ENCODE data around the gene PIK3C2G. TPM values are rescaled to one million over a fixed set of nuclear protein-coding genes. Genes with fewer than 3 reads are reported as not detected.

Gene PIK3C2G
- total and polyA plus RNA-seq, 4 donors, result 0.11 to 4.8 (median 0.74) TPM; not detected in 1

DNA sequence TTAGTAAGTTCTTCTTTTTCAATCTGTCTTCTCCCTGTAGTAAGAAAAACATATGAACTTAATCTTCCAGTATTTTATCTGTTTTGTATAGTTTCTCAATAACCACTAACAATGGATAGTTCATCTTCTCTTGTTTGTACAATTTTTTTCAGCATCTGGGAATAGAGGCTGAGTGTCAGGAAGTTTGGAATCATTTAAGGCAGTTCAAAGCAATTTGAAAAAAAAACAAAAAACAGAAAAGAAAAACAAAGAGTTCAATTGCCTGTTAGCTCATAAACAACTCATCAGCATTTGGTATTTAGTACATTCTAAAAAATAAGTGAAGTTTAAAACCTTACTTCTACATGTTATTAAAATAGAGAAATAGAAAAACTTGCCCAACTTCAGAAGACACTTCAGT, 359.7 kb downstream of the PIK3C2G start:
- no peaks in the 10 kb centered on the region for H3K9me3 ChIP-seq (ENCODE audit: control insufficient read depth in 4 of 4, insufficient read depth in 3 of 4, low read length in 3 of 4)
- H3K27ac ChIP-seq (ENCODE audit: low read depth in 1 of 2, low read length in 1 of 2), result no peak overlapping the region
- no peaks in the 10 kb centered on the region for H3K36me3 ChIP-seq (ENCODE audit: control insufficient read depth in 4 of 4, insufficient read depth in 4 of 4, low read length in 4 of 4)
- DNase-seq (peak in 2 of 3 donors; percentile 53 to 58), ATAC-seq (ENCODE audit: insufficient read depth, low FRiP score) (no peak)
- TF ChIP-seq, protein P1, sequence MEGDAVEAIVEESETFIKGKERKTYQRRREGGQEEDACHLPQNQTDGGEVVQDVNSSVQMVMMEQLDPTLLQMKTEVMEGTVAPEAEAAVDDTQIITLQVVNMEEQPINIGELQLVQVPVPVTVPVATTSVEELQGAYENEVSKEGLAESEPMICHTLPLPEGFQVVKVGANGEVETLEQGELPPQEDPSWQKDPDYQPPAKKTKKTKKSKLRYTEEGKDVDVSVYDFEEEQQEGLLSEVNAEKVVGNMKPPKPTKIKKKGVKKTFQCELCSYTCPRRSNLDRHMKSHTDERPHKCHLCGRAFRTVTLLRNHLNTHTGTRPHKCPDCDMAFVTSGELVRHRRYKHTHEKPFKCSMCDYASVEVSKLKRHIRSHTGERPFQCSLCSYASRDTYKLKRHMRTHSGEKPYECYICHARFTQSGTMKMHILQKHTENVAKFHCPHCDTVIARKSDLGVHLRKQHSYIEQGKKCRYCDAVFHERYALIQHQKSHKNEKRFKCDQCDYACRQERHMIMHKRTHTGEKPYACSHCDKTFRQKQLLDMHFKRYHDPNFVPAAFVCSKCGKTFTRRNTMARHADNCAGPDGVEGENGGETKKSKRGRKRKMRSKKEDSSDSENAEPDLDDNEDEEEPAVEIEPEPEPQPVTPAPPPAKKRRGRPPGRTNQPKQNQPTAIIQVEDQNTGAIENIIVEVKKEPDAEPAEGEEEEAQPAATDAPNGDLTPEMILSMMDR (IDR thresholded peaks at IDR 0.05; ENCODE audit: control extremely low read depth, extremely low read depth), result no peak
- H3K9ac ChIP-seq (ENCODE audit: insufficient read depth in 1 of 2, low read length in 2 of 2), result no peak overlapping the region
- H3K4me3 ChIP-seq, result no peak overlapping the region
- no peaks in the 10 kb centered on the region for H3K27me3 ChIP-seq (ENCODE audit: control insufficient read depth in 3 of 3, insufficient read depth in 3 of 3, low read length in 2 of 3)
- peaks cover 0 to 2% (median 0%) of the 10 kb centered on the region in 5 donors for H3K4me1 ChIP-seq (ENCODE audit: control insufficient read depth in 5 of 5, insufficient read depth in 5 of 5, low read length in 5 of 5)

DNA sequence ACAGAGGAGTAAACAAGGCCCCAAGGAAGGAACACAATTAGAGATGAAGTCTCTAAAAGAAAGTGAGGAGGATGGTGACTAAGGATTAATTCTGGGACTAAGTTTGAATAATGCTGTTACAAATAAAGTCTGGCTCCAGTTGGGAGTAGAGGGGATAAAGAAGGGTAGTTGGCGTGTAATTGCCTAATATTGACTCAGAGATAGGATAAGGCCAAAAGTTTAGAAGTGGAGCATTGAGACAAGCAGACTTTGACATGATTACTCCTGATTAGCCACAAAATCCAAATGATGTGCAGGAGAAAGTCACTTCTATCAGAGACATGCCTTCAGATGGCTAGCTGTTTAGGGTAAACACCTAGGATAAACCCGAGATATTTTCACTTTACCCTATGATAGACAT, 368.1 kb downstream of the PIK3C2G start:
- Histone ChIP-seq H3K4me3 (no peak overlapping the region), H3K9ac (ENCODE audit: insufficient read depth in 1 of 2, low read length in 2 of 2) (no peak overlapping the region), H3K36me3 (ENCODE audit: control insufficient read depth in 4 of 4, insufficient read depth in 4 of 4, low read length in 4 of 4) (no peaks in the 10 kb centered on the region), H3K27me3 (ENCODE audit: control insufficient read depth in 3 of 3, insufficient read depth in 3 of 3, low read length in 2 of 3) (no peaks in the 10 kb centered on the region), H3K9me3 (ENCODE audit: control insufficient read depth in 4 of 4, insufficient read depth in 3 of 4, low read length in 3 of 4) (no peaks in the 10 kb centered on the region), H3K27ac (ENCODE audit: low read depth in 1 of 2, low read length in 1 of 2) (no peak overlapping the region), H3K4me1 (ENCODE audit: control insufficient read depth in 5 of 5, insufficient read depth in 5 of 5, low read length in 5 of 5) (no peaks in the 10 kb centered on the region)
- TF ChIP-seq, protein P1 (IDR thresholded peaks at IDR 0.05; ENCODE audit: control extremely low read depth, extremely low read depth), result no peak
- ATAC-seq (ENCODE audit: insufficient read depth, low FRiP score) (no peak), DNase-seq (no peak)
- 93 to 94% methylated on average over 2 of the region's 2 CpGs for WGBS, 2 donors

DNA sequence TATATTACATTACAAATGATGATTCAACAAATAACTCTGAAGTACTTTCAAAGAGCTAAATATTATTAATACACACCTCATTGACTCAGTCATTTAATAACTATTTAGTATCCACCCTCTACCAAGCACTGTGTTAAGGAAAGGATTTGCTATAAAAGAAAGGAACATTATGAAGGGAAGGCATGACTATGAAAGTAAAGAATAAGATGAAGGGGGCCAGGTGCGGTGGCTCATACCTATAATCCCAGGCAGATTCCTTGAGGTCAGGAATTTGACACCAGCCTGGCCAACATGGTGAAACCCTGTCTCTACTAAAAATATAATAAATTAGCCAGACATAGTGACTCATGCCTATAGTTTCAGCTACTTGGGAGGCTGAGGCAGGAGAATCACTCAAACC, 368.6 kb downstream of the PIK3C2G start:
- Histone ChIP-seq H3K9ac (ENCODE audit: insufficient read depth in 1 of 2, low read length in 2 of 2) (no peak overlapping the region), H3K9me3 (ENCODE audit: control insufficient read depth in 4 of 4, insufficient read depth in 3 of 4, low read length in 3 of 4) (no peaks in the 10 kb centered on the region), H3K4me3 (no peak overlapping the region), H3K27ac (ENCODE audit: low read depth in 1 of 2, low read length in 1 of 2) (no peak overlapping the region), H3K36me3 (ENCODE audit: control insufficient read depth in 4 of 4, insufficient read depth in 4 of 4, low read length in 4 of 4) (no peaks in the 10 kb centered on the region), H3K27me3 (ENCODE audit: control insufficient read depth in 3 of 3, insufficient read depth in 3 of 3, low read length in 2 of 3) (no peaks in the 10 kb centered on the region), H3K4me1 (ENCODE audit: control insufficient read depth in 5 of 5, insufficient read depth in 5 of 5, low read length in 5 of 5) (no peaks in the 10 kb centered on the region)
- ATAC-seq (ENCODE audit: insufficient read depth, low FRiP score), result no peak
- 96 to 100% methylated on average over 1 of the region's 1 CpG for WGBS, 2 donors
- TF ChIP-seq, protein P1 (IDR thresholded peaks at IDR 0.05; ENCODE audit: control extremely low read depth, extremely low read depth), result no peak
- no peak for DNase-seq

DNA sequence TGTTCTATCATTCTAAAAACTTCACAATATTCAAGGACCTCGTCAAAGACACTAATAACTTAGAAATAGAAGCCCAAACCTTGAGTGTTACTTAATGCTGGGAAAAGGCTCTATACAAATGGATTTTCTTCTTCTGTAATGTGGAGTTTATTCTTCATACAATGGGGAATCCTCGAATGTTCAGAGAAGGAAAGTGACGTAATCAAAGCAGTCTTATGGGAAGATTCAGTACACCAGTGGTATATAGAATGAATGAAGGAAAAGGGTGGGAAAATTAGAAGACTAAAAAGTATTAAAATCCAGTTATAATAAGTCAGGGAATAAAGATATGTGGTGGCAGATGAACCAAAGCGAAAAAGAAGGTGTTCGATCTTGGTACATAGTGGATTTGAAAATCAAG, 370.0 kb downstream of the PIK3C2G start:
- Histone ChIP-seq H3K36me3 (ENCODE audit: control insufficient read depth in 4 of 4, insufficient read depth in 4 of 4, low read length in 4 of 4) (no peaks in the 10 kb centered on the region), H3K27ac (ENCODE audit: low read depth in 1 of 2, low read length in 1 of 2) (no peak overlapping the region), H3K4me3 (no peak overlapping the region), H3K9me3 (ENCODE audit: control insufficient read depth in 4 of 4, insufficient read depth in 3 of 4, low read length in 3 of 4) (peaks cover 0 to 2% (median 0%) of the 10 kb centered on the region in 4 donors), H3K9ac (ENCODE audit: insufficient read depth in 1 of 2, low read length in 2 of 2) (no peak overlapping the region), H3K27me3 (ENCODE audit: control insufficient read depth in 3 of 3, insufficient read depth in 3 of 3, low read length in 2 of 3) (no peaks in the 10 kb centered on the region), H3K4me1 (ENCODE audit: control insufficient read depth in 5 of 5, insufficient read depth in 5 of 5, low read length in 5 of 5) (no peaks in the 10 kb centered on the region)
- DNase-seq (no peak), ATAC-seq (ENCODE audit: insufficient read depth, low FRiP score) (no peak)
- TF ChIP-seq, protein P1 (IDR thresholded peaks at IDR 0.05; ENCODE audit: control extremely low read depth, extremely low read depth), result no peak
- 90 to 92% methylated on average over 5 of the region's 5 CpGs for WGBS, 2 donors

All from lung (tissue), 12 donors.